ENCODE data around the gene FLT1. TPM values are rescaled to one million over a fixed set of nuclear protein-coding genes. Genes with fewer than 3 reads are reported as not detected.

Gene FLT1
- total RNA-seq, 1 donor from 2014 or later = 72.4 TPM

- Histone ChIP-seq H3K4me3 (no peak overlapping the region), H3K27me3 (no peaks in the 10 kb centered on the region), H3K36me3 (no peaks in the 10 kb centered on the region), H3K9me3 (peaks cover 3% of the 10 kb centered on the region), H3K4me1 (no peaks in the 10 kb centered on the region), H3K27ac (no peak overlapping the region)
- no peak for DNase-seq
- intact Hi-C loops (cut with DNase I) = no loop called here
- no peak for TF ChIP-seq CTCF (IDR thresholded peaks at IDR 0.05)
- ATAC-seq = no peak
These were observed 53.4 kb downstream of the FLT1 start for GRCh38 chr13:28441529-28441928.

GRCh38 chr13:28440774-28441504 is 54.0 kb downstream of the FLT1 start:
- Histone ChIP-seq H3K27me3 (no peaks in the 10 kb centered on the region), H3K36me3 (no peaks in the 10 kb centered on the region), H3K4me3 (no peak overlapping the region), H3K4me1 (no peaks in the 10 kb centered on the region), H3K9me3 (peaks cover 3% of the 10 kb centered on the region), H3K27ac (no peak overlapping the region)
- no peak for ATAC-seq
- intact Hi-C loops (cut with DNase I) = no loop called here
- DNase-seq = no peak
- TF ChIP-seq CTCF (IDR thresholded peaks at IDR 0.05) = no peak

- H3K9me3 ChIP-seq = no peaks in the 10 kb centered on the region
- no peaks in the 10 kb centered on the region for H3K27me3 ChIP-seq
- H3K27ac ChIP-seq = no peak overlapping the region
- no peaks in the 10 kb centered on the region for H3K36me3 ChIP-seq
- no peak for TF ChIP-seq CTCF (IDR thresholded peaks at IDR 0.05)
- ATAC-seq (no peak), DNase-seq (no peak)
- intact Hi-C loops (cut with DNase I) = no loop called here
- no peak overlapping the region for H3K4me3 ChIP-seq
- H3K4me1 ChIP-seq = no peaks in the 10 kb centered on the region
These were observed 56.2 kb downstream of the FLT1 start for GRCh38 chr13:28438598-28439334.

GRCh38 chr13:28438067-28438466 is 56.9 kb downstream of the FLT1 start:
- DNase-seq (no peak), ATAC-seq (no peak)
- intact Hi-C loops (cut with DNase I) = no loop called here
- no peaks in the 10 kb centered on the region for H3K27me3 ChIP-seq
- no peak overlapping the region for H3K4me3 ChIP-seq
- no peaks in the 10 kb centered on the region for H3K4me1 ChIP-seq
- no peak overlapping the region for H3K27ac ChIP-seq
- no peak for TF ChIP-seq CTCF (IDR thresholded peaks at IDR 0.05)
- no peaks in the 10 kb centered on the region for H3K36me3 ChIP-seq
- H3K9me3 ChIP-seq = no peaks in the 10 kb centered on the region

- no peak for TF ChIP-seq CTCF (IDR thresholded peaks at IDR 0.05)
- no peaks in the 10 kb centered on the region for H3K4me1 ChIP-seq
- ATAC-seq (no peak), DNase-seq (no peak)
- H3K27ac ChIP-seq = no peak overlapping the region
- no peaks in the 10 kb centered on the region for H3K27me3 ChIP-seq
- H3K4me3 ChIP-seq = no peak overlapping the region
- intact Hi-C loops (cut with DNase I) = no loop called here
- H3K9me3 ChIP-seq = no peaks in the 10 kb centered on the region
- H3K36me3 ChIP-seq = no peaks in the 10 kb centered on the region
These were observed 59.0 kb downstream of the FLT1 start for GRCh38 chr13:28435917-28436316.
